ENCODE results near the gene MRPL40.
"Not testable (repeated sequence)": the region's sequence is repeated elsewhere in the genome, so short reads cannot be mapped to it uniquely, and the experiment has no call there.

The MRPL40 gene

DNA sequence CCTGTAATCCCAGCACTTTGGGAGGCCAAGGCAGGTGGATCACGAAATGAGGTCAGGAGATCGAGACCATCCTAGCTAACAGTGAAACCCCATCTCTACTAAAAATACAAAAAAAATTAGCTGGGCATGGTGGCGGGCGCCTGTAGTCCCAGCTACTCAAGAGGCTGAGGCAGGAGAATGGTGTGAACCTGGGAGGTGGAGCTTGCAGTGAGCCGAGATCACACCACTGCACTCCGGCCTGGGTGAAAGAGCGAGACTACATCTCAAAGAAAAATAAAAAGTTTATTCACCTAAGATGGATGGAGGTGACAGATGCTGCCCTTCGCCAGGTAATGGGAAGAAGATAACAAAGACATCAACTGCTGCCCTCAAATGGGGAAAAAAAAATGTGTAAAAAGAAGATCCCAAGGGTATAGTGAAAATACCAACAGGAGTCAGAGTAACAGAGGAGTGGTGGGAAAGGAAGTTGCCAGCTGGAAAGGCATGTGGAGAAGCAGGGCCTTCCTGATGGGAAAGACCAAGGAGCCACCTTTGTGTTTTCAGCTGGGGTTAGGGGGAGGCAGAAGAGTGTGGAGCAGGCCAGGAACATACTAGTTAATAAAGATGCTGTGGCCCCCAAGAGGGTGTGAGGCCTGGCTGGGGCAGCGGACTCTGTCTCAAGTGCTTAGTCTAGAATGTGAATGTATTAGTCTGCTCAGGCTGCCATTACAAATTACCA lies 4.3 kb downstream of the MRPL40 start:
- in situ Hi-C loops (cut with HindIII; ENCODE audit: low sequenced_read_pairs), result not testable (repeated sequence)

DNA sequence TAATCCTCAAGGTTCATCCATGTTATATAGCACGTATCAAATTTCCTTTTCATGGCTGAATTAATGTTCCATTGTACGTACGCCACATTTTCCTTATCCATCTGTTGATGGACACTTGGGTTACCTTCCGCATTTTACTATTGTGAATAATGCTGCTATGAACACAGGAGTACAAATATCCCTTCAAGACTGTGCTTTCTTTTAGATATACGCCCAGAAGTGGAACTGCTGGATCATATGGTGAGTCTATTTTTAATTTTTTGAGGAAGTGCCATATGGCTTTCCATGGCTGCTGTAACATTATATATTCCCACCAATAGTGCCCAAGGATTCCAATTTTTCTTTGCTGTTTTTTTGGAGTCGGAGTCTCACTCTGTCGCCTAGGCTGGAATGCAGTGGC lies 6.0 kb downstream of the MRPL40 start:
- in situ Hi-C loops (cut with HindIII; ENCODE audit: low sequenced_read_pairs), result no loop called here

DNA sequence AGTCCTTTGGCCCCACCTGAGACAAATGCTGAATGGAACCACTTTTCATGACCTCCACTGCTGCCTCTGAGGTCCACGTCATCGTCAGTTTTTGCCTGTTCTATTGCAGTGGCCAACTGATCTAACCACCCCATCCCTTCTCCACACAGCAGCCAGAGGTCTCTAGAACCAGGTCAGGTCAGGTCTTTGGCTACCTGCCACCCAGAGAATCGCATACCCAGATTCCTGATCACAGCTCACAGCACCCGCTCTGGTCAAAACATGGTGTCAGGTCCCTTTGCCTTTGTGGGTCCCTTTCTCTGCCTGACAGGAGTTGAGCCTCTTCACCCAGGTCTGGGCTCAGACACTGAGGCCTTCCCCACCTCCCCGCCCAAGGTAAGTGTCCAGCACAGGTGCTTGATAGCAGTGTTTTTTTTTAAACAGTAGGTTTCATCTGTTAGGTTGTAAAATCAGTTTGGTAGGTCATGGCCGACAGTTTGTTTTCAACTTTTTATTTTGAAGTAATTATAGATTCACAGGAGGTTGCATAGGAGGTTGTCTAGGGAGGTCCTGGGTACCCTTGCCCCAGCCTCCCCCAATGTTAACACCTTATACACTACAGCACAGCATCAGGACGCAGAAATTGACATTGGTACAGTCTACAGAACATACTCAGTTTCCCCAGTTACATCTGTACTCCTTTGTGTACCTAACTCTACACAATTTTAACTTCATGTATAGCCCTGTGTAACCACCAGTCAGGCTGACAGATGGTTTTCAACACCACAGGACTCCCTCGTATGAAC lies 8.3 kb downstream of the MRPL40 start:
- in situ Hi-C loops (cut with HindIII; ENCODE audit: low sequenced_read_pairs), result no loop called here

DNA sequence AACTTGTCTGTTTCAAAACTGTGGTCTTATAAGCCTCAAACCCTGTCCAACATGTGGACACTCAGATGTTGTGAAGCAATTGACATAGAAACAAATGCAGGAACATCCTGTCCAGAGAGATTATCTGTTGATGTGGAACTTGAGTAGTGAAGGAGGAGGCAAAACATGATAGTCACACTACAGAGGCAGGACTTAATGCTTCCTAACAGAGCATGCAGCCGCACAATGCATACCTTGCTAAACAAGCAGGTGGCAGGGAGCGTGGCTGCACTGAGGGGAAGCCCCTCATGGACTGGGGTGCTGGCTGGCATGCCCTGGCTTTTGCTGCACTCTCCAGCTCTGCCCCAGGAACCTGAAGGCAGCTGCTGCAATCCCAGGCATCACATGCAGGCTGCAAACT lies 9.8 kb downstream of the MRPL40 start:
- in situ Hi-C loops (cut with HindIII; ENCODE audit: low sequenced_read_pairs), result no loop called here

DNA sequence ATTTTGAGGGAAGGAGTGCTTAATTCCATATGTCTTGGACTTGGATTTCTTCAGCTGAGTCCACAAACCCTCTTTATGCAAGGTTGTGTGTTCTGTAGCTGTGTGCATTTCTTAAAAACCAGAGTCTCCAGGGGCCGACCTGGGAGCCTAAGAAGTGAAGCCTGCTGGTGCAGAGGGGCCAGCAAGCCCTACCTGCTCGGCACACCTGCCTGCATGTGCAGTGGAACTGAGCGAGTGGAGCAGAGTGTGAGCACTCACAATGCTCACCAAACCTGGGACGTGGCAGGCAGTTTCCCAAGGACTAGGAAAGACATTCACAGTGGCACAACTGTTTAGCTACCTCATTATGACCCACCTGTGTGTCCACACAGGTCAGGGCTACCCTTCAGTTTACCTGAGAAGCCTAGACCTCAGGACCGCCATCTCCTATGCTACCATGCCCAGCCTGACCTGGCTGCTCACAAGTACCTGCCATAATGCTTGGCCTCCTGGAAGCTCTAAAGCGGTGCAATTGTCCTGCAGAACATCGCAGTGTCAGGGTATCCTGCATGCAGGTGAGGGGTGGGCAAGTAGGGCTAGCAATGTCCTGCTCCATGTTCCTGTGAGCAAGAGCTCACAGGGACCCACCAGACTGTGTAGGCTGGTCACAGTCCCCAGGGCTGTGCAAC lies 11.3 kb downstream of the MRPL40 start:
- in situ Hi-C loops (cut with HindIII; ENCODE audit: low sequenced_read_pairs), result no loop called here

DNA sequence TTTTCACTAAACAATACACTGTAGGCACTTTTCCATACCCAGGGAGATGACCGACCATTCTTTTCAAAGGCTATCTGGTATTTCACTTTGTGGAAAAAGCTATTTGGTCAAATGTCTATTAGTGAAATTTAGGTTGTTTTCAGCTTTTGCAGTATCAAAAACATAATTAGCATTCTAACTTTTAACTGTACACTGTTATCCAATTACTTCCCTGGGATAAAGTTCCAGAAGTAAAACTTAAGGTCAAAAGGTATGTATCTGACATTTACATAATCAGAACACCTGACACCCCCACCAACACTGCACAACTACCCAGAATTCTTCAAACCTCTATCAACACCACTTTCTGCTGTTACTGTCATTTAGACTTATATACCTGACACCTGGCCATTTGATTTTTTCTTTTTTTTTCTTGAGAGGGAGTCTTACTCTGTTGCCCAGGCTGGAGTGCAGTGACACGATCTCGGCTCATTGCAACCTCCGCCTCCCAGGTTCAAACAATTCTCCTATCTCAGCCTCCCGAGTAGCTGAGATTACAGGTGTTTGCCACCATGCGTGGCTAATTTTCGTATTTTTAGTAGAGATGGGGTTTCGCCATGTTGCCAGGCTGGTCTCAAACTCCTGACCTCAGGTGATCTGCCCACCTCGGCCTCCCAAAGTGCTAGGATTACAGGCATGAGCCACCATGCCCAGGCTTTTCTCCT lies 13.1 kb downstream of the MRPL40 start:
- in situ Hi-C loops (cut with HindIII; ENCODE audit: low sequenced_read_pairs), result not testable (repeated sequence)

DNA sequence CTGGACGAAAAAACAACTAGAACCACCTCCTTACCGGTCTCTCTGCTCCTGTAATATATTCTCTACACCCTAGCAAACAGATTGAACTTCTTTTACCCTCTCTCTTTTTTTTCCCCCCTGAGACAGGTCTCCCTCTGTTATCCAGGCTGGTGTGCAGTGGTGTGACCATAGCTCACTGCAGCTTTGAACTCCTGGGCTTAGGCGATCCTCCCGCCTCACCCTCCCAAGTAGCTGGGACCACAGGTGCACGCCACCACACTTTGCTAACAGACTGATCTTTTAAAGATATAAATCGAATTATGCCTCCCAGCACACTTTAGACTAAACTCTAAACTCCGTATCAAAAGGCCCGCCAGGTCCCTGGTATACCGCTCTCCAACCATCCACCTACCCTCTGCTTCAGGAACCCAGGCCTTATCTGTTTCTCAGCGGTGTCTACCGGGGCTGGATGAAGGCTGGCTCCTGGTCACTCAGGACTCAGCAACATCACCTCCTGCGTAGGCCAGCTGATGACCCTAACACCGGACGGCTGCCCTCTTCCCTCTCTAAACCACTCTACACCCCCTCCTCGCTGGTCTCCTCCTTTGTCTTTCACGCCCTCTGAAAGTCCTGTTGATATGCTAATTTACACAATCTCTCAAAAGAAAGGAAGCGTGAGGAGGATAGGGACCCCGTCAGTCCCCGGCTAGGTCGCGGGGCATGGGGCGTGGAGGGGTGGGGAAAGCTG lies 14.4 kb downstream of the MRPL40 start:
- in situ Hi-C loops (cut with HindIII; ENCODE audit: low sequenced_read_pairs), result no loop called here

DNA sequence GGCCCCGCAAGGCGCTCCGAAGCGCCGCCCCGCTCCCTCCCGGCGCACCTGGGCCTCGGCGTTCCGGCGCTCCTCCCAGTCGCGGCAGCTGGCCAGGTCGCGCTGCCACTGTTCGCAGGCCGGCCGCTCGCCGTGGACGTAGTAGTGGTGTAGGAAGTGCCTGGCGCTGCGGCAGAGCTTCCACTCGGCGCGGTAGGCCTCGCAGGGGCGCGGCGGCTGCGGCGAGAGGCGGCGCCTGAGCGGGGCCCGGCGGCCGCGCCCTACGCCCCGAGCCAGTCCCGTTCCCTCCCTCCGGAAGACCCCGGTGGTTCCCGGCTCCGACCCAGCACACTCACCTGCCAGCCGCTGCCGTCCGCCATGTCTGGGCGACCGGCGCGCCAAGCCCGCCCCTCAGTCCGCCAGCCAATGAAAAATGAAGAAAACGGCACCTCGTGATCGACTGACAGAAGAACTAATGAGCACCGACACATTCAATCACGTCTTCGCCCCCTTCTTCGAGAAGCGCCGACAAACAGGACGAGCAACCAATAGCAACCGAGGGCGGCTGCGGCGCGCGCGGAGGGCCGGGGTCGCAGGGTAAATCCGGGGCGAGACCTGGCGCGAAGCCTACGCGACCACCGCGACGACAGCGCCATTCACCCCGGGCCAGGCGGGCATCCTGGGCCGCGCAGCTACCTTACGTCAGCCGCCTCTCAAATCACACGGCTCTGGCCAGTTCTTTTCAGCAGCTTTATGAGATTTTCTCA lies 15.2 kb downstream of the MRPL40 start, which contains the start of gene C22orf39:
C22orf39 (minus strand) TSS at position 382 of the 746 bp plus-strand sequence; CDS start at position 359, 23 bp downstream.
- in situ Hi-C loops (cut with HindIII; ENCODE audit: low sequenced_read_pairs), result no loop called here

DNA sequence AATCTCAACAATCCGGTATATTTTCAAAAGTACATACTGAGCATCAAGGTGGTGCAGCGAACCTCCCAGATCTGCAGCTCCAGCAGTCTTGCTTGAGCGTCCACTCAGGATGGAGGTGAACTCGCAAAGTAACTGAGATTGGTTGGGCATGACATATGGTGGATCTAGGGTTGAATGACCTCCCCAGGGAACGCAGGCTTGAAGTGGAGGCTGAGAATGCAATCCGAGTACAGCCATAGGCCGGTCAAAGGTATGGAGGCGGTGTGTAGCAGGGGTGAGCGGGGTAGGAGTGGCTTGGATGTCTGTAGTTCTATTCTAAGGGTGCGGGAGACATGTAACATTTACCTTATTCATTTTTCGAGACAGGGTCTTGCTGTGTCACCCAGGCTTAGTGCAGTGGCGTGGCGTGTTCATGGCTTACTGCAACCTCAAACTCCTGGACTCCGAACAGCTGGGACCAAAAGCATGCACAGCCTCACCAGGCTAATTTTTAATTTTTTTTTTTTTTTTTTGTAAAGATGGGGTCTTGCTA lies 15.8 kb downstream of the MRPL40 start:
- in situ Hi-C loops (cut with HindIII; ENCODE audit: low sequenced_read_pairs), result no loop called here

DNA sequence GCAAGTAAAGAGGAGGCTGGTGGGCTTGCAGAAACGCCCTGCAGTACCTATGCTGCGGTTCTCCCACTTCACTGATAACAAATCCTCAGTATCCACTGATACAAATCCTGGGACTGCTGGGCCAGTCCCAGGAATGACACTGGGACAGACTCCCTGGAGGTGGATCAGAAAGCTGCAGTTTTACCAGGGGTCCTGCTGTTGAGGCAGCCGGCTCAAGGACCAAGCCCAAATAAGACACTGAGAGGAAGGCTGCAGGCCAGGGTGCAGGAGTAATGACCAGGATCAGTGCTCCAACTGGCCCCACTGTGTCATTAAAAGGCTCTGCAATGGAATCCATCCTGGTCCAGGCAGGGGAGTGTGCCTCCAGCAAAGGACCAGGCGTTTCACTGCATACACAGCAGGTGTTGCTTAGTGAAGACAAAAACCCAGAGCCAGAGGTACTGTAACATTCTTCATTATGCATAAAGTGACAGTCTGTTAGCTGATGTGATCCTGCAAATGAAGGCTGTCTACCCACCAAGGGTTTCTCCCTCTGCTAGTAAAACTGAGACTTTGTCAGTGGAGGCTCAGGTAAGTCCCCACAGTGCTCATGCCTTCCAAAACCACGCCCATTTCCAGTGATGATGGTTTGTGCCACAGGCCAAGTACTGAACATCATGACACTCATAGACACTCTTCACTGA lies 16.5 kb downstream of the MRPL40 start:
- in situ Hi-C loops (cut with HindIII; ENCODE audit: low sequenced_read_pairs), result no loop called here

DNA sequence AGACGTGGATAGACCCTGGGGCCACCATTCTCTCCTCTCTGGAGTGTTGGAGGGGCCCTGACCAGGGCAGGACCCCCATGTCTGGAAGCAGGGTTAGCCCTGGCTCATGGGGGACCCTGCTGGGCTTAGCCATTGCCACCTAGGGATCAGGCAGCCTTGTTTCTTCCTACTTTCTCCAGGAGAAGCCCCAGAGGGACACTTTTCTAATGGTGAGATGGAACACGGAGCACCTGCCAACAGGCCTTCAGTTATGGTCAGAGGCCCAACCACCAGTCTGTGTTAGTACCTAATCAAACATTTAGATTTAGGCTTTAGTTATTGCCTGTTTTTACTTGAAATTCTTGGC lies 17.1 kb downstream of the MRPL40 start:
- in situ Hi-C loops (cut with HindIII; ENCODE audit: low sequenced_read_pairs), result no loop called here

DNA sequence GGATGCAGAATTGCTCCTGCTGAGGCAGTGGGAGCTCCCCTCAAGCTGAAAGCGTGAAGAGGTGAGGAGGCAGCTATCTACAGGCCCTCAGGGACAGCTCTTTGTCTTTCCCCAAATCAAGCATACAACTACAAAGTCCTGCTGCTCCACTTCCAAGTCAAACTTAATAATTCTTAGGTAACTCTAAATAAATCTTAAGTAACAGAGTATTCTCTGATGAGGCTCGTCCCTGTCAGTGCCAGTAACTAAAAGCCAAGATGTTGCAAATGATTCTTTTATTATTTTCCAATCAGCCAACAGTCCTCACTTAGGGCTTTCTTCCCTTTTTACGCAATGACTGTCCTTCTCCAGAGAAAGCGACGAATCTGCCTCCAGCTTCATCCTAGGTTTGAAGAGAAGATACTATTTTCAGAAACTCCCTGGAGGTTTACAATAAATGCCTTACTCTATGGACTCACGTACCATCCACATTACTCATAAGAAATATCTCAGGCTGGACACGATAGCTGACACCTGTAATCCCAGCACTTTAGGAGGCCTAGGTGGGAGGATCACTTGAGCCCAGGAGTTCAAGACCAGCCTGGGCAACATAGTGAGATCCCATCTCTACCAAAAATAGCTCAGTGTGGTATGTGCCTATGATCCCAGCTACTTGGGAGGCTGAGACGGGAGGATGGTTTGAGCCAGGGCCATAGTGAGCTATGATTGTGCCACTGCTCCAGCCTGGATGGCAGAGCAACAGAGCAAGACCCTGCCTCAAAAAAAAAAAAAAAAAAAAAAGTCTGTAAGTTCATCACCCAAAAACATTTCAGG lies 18.2 kb downstream of the MRPL40 start:
- in situ Hi-C loops (cut with HindIII; ENCODE audit: low sequenced_read_pairs), result loop anchor here (25.0 kb wide), 1 partner anchor 162 kb away; no protein-coding TSS in a partner anchor

DNA sequence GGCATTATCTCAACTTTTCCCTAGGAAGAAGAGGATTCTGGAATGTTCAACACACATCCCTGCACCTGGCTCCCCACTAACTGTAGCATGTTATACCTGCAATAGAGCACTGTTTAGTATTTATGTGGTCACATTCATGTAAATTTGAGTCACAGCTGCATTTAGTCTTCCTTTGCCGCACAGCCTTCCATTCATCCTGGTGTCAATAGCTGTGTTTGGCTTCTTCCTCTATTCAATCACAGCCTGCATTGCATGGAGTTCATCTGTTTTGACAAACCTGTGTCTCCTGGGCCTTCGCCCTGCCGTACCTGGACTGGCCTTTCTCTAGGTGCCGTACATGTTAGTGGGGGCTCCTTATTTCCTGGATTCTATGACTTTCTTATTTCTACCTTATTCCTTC lies 19.2 kb downstream of the MRPL40 start:
- in situ Hi-C loops (cut with HindIII; ENCODE audit: low sequenced_read_pairs), result loop anchor here (25.0 kb wide), 1 partner anchor 161 kb away; no protein-coding TSS in a partner anchor

DNA sequence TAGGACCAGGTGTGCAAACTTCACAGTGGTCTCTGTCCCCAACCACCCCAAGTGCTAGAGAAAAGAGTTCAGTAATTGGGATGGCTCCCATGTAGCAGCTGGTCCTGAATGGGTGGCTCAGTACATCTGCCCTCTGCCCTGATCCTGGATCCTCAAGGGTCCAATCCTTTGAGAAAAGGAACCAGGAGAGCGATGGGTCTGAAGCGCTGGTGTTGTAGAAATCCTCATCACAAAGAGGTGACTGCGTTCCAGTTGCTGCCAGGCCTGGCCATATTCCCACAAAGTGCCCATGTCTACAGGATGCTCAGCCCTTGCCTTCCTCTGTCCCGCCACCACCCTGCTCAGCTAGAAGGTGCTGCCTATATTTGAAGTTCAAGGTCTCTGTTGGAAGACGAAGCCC lies 21.4 kb downstream of the MRPL40 start:
- in situ Hi-C loops (cut with HindIII; ENCODE audit: low sequenced_read_pairs), result loop anchor here (25.0 kb wide), 1 partner anchor 159 kb away; no protein-coding TSS in a partner anchor

DNA sequence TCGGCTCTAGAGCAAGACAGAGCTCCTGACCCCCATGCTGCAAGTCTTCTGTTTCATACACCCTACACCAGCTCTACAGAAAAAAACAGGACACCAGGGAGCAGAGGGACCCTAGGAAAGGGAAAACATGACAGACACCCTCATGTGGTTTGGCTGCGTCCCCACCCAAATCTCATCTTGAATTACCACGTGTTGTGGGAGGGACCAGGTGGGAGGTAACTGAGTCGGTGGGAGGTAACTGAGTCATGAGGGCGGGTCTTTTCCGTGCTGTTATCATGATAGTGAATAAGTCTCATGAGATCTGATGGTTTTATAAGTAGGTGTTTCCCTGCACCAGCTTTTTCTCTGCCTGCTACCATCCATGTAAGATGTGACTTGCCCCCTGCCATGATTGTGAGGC lies 21.8 kb downstream of the MRPL40 start:
- in situ Hi-C loops (cut with HindIII; ENCODE audit: low sequenced_read_pairs), result loop anchor here (25.0 kb wide), 1 partner anchor 158 kb away; no protein-coding TSS in a partner anchor

DNA sequence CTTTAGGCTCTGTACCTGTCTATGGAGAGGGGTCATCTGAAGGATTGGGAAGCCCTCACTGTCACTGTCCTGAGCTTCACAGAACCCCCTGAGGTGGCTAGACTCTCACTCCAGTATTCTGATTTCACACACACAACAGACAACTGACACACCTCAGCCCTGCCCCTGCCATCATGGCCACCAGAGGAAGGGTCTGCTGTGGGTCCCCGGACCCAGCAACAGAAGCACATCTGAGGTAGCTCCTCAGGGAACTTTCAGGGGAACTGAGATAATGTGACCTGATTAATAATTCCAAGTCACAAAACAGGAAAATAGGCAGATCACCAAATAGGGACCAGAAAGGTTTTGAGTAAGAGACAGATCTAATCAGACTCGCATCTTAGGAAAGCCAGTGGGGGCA lies 22.7 kb downstream of the MRPL40 start:
- in situ Hi-C loops (cut with HindIII; ENCODE audit: low sequenced_read_pairs), result loop anchor here (25.0 kb wide), 1 partner anchor 157 kb away; no protein-coding TSS in a partner anchor

DNA sequence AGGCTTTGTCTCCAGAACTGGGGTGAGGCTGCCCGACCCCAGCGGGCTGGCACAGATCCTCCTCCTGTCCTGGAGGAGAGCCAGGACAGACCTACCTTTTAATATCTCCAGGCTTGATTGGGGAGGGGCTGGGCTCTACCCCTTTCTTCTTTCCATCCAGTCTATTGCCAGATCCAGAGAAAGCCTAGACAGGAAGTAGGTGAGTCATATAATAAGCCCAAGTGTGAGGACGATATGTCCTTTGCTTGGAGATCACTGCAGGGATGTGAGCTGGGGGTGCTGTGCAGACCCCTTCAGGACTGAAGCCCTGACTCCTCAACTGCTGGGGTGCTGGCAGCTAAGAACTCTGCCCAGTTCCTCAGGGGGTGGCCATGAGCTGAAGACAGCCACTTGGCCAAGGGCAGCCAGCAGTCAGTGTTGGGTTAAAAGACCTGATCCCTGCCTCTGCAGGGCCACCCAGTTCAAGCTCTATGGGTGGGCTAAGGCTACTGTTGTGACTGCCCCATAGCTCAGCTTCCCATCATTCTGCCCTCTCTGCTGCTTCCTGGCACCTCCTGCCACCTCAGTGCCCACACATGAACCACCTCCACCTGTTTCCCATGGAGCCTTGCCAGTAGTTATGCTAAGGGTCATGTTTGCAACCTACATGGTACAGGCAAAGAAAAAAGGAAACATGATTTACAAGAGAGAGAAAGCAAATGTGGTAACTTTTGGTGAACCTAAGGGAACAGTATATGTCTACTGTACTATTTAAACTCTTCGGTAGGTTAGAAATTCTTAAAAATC lies 23.4 kb downstream of the MRPL40 start:
- in situ Hi-C loops (cut with HindIII; ENCODE audit: low sequenced_read_pairs), result loop anchor here (25.0 kb wide), 1 partner anchor 157 kb away; no protein-coding TSS in a partner anchor
